Melanocyte of skin (primary cell): ENCODE measurements around the gene NLRP5. TPM values are rescaled to one million over a fixed set of nuclear protein-coding genes. Genes with fewer than 3 reads are reported as not detected.

Experiments used
- small RNA-seq, 2 donors: library from RNA; depleted of rRNA; stranded (forward); fragments of <200 nt; gene quantifications; one replicate each; pipeline ENCODE3, GENCODE V24; 2012
- total RNA-seq, 2 donors: library from RNA; depleted of rRNA; stranded (reverse); fragments of >200 nt; gene quantifications; 2 replicates each; pipeline ENCODE4 v1.2.3, GENCODE V29; 2012

Gene NLRP5
- total RNA-seq, result not detected

DNA sequence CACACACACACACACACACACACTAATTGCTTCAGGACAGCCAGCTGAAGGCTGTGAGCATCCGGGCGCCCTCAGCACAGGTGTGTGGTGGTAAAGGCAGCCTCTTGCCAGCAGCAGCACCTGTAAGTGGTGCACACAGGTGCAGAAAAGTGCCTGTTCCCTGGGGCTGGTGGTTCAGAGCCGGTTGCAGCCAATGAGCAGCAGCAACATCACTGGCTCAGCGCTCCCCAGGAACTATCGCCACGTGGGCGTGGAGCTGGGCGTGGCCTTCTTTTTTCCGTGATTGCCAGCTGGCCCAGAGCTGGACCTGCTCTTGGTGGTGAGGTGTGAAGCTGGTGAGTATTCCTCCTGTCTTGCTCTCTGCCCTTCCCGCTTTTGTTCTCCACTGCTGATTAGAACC lies at the start of gene NLRP5:
TSS of gene NLRP5 (plus strand) at position 289 of the 400 bp plus-strand sequence.

DNA sequence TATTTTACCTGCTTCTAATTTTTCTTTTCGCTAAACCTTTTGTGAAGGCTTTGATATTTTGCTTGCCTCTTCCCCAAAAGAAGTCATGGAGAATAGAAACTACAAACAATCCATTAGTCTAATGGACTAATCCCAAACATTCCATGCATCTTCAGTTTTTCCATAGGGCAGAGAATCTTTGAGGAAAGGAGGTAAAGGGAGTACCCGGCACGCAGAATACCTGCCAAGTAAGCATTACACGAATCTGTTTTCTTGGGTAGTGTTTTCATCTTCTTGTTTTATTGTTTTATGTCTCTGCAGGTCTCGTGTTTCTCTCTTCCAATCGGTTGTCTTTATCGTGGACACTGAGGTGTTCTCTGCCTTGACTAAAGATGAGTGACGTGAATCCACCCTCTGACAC lies 39.0 kb upstream of the NLRP5 start, which contains the start of gene NLRP8:
TSS of gene NLRP8 (plus strand) at position 301 of the 400 bp plus-strand sequence.

Small RNAs within 50 kb of the gene (small RNA-seq; reads per million reads assigned to genes)
- gene RF00019, result 0 reads per million in 2 donors

Other genes starting within 250 kb of the NLRP5 start
- not detected for gene NLRP9, start 248.4 kb upstream of the NLRP5 start, total RNA-seq
- not detected for gene RFPL4A, start 227.7 kb upstream of the NLRP5 start, total RNA-seq
- gene RFPL4AL1, start 217.7 kb upstream of the NLRP5 start, total RNA-seq, result not detected
- gene NLRP11, start 154.8 kb upstream of the NLRP5 start, total RNA-seq, result not detected
- not detected for gene NLRP4, start 150.2 kb upstream of the NLRP5 start, total RNA-seq
- not detected for gene NLRP13, start 54.4 kb upstream of the NLRP5 start, total RNA-seq
- gene NLRP8, start 38.9 kb upstream of the NLRP5 start, total RNA-seq, result not detected
- 10 to 100 TPM; 23.4 to 30.0 TPM for gene ZNF787, start 134.5 kb downstream of the NLRP5 start, total RNA-seq
- 10 to 100 TPM; 13.1 to 17.6 TPM for gene ZNF444, start 154.5 kb downstream of the NLRP5 start, total RNA-seq
- not detected for gene GALP, start 189.2 kb downstream of the NLRP5 start, total RNA-seq
- not detected for gene ZSCAN5B, start 211.0 kb downstream of the NLRP5 start, total RNA-seq
- gene ZSCAN5C, start 215.5 kb downstream of the NLRP5 start, total RNA-seq, result not detected